GM23338 (cell line): ENCODE measurements around the gene SLC39A10. TPM values are rescaled to one million over a fixed set of nuclear protein-coding genes. Genes with fewer than 3 reads are reported as not detected.

Experiments
- ATAC-seq: fragments of 200-7000 bp; cut with Tn5 transposase; 3 replicates; pipeline ENCODE4 v1.9.1; 2020
- DNase-seq: peaks from one replicate; pipeline ENCODE4 v3.0.0-alpha.2; 2015; ENCODE audit warnings: low spot score
- H2AFZ ChIP-seq: fragments of 200-600 bp; sonication (generic); 2 replicates; pipeline ENCODE4 v1.8.0; 2016; ENCODE audit warnings: antibody characterized with exemption, mild to moderate bottlenecking, moderate library complexity
- H3F3A ChIP-seq: fragments of 200-600 bp; sonication (generic); replicated peaks from 2 replicates; pipeline ENCODE4 v1.8.0; 2017; ENCODE audit warnings: antibody characterized with exemption, mixed run types, low read depth
- H3K27ac ChIP-seq: fragments of 200-600 bp; sonication (generic); 2 replicates; pipeline ENCODE4 v1.6.1; 2016; ENCODE audit warnings: low read depth
- H3K27me3 ChIP-seq: fragments of 200-600 bp; sonication (generic); 2 replicates; pipeline ENCODE4 v1.8.0; 2016; ENCODE audit warnings: mild to moderate bottlenecking, mixed run types, moderate library complexity; ENCODE audit not compliant: insufficient read depth
- H3K36me3 ChIP-seq: fragments of 200-600 bp; sonication (generic); 2 replicates; pipeline ENCODE4 v1.8.0; 2016; ENCODE audit warnings: mild to moderate bottlenecking; ENCODE audit not compliant: insufficient read depth
- H3K4me1 ChIP-seq: fragments of 200-600 bp; sonication (generic); 2 replicates; pipeline ENCODE4 v1.8.0; 2016; ENCODE audit warnings: mild to moderate bottlenecking, moderate library complexity; ENCODE audit not compliant: insufficient read depth
- H3K4me2 ChIP-seq: fragments of 200-600 bp; sonication (generic); 2 replicates; pipeline ENCODE4 v1.7.1; 2017; ENCODE audit warnings: mixed run types
- H3K4me3 ChIP-seq: fragments of 200-600 bp; sonication (generic); 2 replicates; pipeline ENCODE4 v1.6.1; 2016; ENCODE audit warnings: mixed run types
- H3K79me2 ChIP-seq: fragments of 200-600 bp; sonication (generic); replicated peaks from 2 replicates; pipeline ENCODE4 v1.8.0; 2017; ENCODE audit warnings: mild to moderate bottlenecking; ENCODE audit not compliant: insufficient read depth
- H3K9me2 ChIP-seq: fragments of 200-600 bp; sonication (generic); 2 replicates; pipeline ENCODE4 v1.8.0; 2017; ENCODE audit not compliant: insufficient read depth
- H4K20me1 ChIP-seq: fragments of 200-600 bp; sonication (generic); replicated peaks from 2 replicates; pipeline ENCODE4 v1.8.0; 2017; ENCODE audit warnings: mild to moderate bottlenecking; ENCODE audit not compliant: insufficient read depth
- H3K27ac Mint-ChIP-seq: 2 replicates; pipeline ENCODE4 v1.8.0; 2020; ENCODE audit warnings: inconsistent platforms, mild to moderate bottlenecking, moderate library complexity, mixed read lengths
- H3K27me3 Mint-ChIP-seq: 3 replicates; pipeline ENCODE4 v1.8.0; 2022; ENCODE audit warnings: low read depth, mild to moderate bottlenecking, moderate library complexity, mixed read lengths, inconsistent platforms; ENCODE audit not compliant: insufficient read depth, poor library complexity
- H3K36me3 Mint-ChIP-seq: 3 replicates; pipeline ENCODE4 v1.8.0; 2021; ENCODE audit warnings: low read depth, mild to moderate bottlenecking, inconsistent platforms, moderate library complexity, mixed read lengths
- H3K4me1 Mint-ChIP-seq: 3 replicates; pipeline ENCODE4 v1.8.0; 2020; ENCODE audit warnings: mild to moderate bottlenecking, inconsistent platforms, mixed read lengths
- H3K4me3 Mint-ChIP-seq: 3 replicates; pipeline ENCODE4 v1.8.0; 2021; ENCODE audit warnings: moderate library complexity, mild to moderate bottlenecking, inconsistent platforms, mixed read lengths
- H3K9me3 Mint-ChIP-seq: 3 replicates; pipeline ENCODE4 v1.8.0; 2020; ENCODE audit warnings: moderate library complexity, mild to moderate bottlenecking, inconsistent platforms, mixed read lengths
- CREB1 ChIP-seq: fragments of 250-450 bp; sonication (Bioruptor Pico); IDR thresholded peaks from 2 replicates; pipeline ENCODE4 v1.5.0; 2020; ENCODE audit warnings: low read depth, mild to moderate bottlenecking, moderate library complexity
- ETS1 ChIP-seq: IDR thresholded peaks from 2 replicates; pipeline ENCODE4 v1.6.1; 2016; ENCODE audit warnings: antibody characterized with exemption
- EZH2phosphoT487 ChIP-seq: fragments of 200-600 bp; sonication (generic); IDR thresholded peaks from one replicate; pipeline ENCODE4 v1.8.1; 2018; ENCODE audit warnings: antibody characterized with exemption; ENCODE audit not compliant: unreplicated experiment
- JUNB ChIP-seq: IDR thresholded peaks from one replicate; pipeline ENCODE4 v1.6.1; 2016; ENCODE audit warnings: antibody characterized with exemption; ENCODE audit not compliant: unreplicated experiment
- NANOG ChIP-seq: IDR thresholded peaks from 2 replicates; pipeline ENCODE4 v1.6.1; 2016; ENCODE audit warnings: antibody characterized with exemption, borderline replicate concordance
- POLR2AphosphoS5 ChIP-seq: IDR thresholded peaks from 2 replicates; pipeline ENCODE4 v1.6.1; 2016; ENCODE audit warnings: antibody characterized with exemption, low read depth
- STAT1 ChIP-seq: IDR thresholded peaks from one replicate; pipeline ENCODE4 v1.6.1; 2016; ENCODE audit warnings: antibody characterized with exemption; ENCODE audit not compliant: unreplicated experiment
- ZNF114 ChIP-seq: fragments of 250-450 bp; sonication (Bioruptor Pico); IDR thresholded peaks from 2 replicates; pipeline ENCODE4 v1.5.0; 2020; ENCODE audit warnings: mild to moderate bottlenecking, moderate library complexity
- ZNF462 ChIP-seq: fragments of 250-450 bp; sonication (Bioruptor Pico); IDR thresholded peaks from 2 replicates; pipeline ENCODE4 v1.5.0; 2020; ENCODE audit warnings: mild to moderate bottlenecking, moderate library complexity
- polyA plus RNA-seq: library from polyadenylated mRNA; unstranded; fragments of >200 nt; fragmentation: Nextera tagmentation; extraction: Ambion mirVana; gene quantifications from 2 replicates; pipeline ENCODE4 v1.2.1, GENCODE V29; 2016
- total RNA-seq: library from RNA; depleted of rRNA; stranded (reverse); fragments of >200 nt; shearing (Covaris generic); gene quantifications from 2 replicates; pipeline ENCODE4 v1.2.3, GENCODE V29; 2014
- TF ChIP-seq, protein P1 (sequence below): IDR thresholded peaks from one replicate; pipeline ENCODE4 v1.6.1; 2018; ENCODE audit warnings: antibody characterized with exemption; ENCODE audit not compliant: unreplicated experiment

Gene SLC39A10
- total and polyA plus RNA-seq, 2 experiments from 2014 or later = 261 to 356 TPM

GRCh38 chr2:195709901-195710806, 53.1 kb downstream of the SLC39A10 start:
- H3F3A ChIP-seq = no peaks in the 10 kb centered on the region
- peaks cover 23% of the 10 kb centered on the region; the same call in 1 of the 2 replicates for H3K36me3 ChIP-seq
- H3K4me3 Mint-ChIP-seq = no peak overlapping the region
- H3K4me1 ChIP-seq = peaks cover 15% of the 10 kb centered on the region; the same call in 1 of the 2 replicates
- H3K4me3 ChIP-seq = no peak overlapping the region
- TF ChIP-seq STAT1 (no peak), JUNB (no peak), EZH2phosphoT487 (no peak), ZNF462 (CRISPR knock-in tag) (no peak), CREB1 (no peak), NANOG (no peak), ZNF114 (CRISPR knock-in tag) (no peak), ETS1 (no peak), POLR2AphosphoS5 (no peak)
- TF ChIP-seq, protein P1, sequence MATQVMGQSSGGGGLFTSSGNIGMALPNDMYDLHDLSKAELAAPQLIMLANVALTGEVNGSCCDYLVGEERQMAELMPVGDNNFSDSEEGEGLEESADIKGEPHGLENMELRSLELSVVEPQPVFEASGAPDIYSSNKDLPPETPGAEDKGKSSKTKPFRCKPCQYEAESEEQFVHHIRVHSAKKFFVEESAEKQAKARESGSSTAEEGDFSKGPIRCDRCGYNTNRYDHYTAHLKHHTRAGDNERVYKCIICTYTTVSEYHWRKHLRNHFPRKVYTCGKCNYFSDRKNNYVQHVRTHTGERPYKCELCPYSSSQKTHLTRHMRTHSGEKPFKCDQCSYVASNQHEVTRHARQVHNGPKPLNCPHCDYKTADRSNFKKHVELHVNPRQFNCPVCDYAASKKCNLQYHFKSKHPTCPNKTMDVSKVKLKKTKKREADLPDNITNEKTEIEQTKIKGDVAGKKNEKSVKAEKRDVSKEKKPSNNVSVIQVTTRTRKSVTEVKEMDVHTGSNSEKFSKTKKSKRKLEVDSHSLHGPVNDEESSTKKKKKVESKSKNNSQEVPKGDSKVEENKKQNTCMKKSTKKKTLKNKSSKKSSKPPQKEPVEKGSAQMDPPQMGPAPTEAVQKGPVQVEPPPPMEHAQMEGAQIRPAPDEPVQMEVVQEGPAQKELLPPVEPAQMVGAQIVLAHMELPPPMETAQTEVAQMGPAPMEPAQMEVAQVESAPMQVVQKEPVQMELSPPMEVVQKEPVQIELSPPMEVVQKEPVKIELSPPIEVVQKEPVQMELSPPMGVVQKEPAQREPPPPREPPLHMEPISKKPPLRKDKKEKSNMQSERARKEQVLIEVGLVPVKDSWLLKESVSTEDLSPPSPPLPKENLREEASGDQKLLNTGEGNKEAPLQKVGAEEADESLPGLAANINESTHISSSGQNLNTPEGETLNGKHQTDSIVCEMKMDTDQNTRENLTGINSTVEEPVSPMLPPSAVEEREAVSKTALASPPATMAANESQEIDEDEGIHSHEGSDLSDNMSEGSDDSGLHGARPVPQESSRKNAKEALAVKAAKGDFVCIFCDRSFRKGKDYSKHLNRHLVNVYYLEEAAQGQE = no peak
- H3K4me1 Mint-ChIP-seq = peaks cover 22% of the 10 kb centered on the region; the same call in 2 of the 3 replicates
- H3K27ac ChIP-seq = no peak overlapping the region
- peaks cover 24% of the 10 kb centered on the region for H3K79me2 ChIP-seq
- H2AFZ ChIP-seq = no peak overlapping the region
- H3K27me3 ChIP-seq = no peaks in the 10 kb centered on the region
- no peak overlapping the region for H3K4me2 ChIP-seq
- H3K27me3 Mint-ChIP-seq = no peaks in the 10 kb centered on the region
- ATAC-seq (no peak), DNase-seq (no peak)
- peak overlapping the region; percentile 25; the same call in 1 of the 2 replicates for H3K27ac Mint-ChIP-seq
- H4K20me1 ChIP-seq = 0 out of 2 replicates have a peak, but pooled peaks cover 5% of the 10 kb centered on the region
- H3K9me3 Mint-ChIP-seq = no peaks in the 10 kb centered on the region
- peaks cover 34% of the 10 kb centered on the region for H3K36me3 Mint-ChIP-seq
- no peaks in the 10 kb centered on the region for H3K9me2 ChIP-seq
